Central memory CD4-positive, alpha-beta T cell (primary cell): Measurements from ENCODE around the gene TXNDC17.
"Not testable (repeated sequence)": the region's sequence is repeated elsewhere in the genome, so short reads cannot be mapped to it uniquely, and the experiment has no call there.

Source experiments
- DNase-seq: peaks from one replicate; pipeline ENCODE4 v3.0.0; 2022

Gene TXNDC17

GRCh38 chr17:6663200-6663599 lies 22.3 kb downstream of the TXNDC17 start:
- not testable (repeated sequence) for DNase-seq

GRCh38 chr17:6666077-6666521 lies 25.2 kb downstream of the TXNDC17 start:
- no peak for DNase-seq

- no peak for DNase-seq
Measured at GRCh38 chr17:6666557-6666956, 25.7 kb downstream of the TXNDC17 start.

- no peak for DNase-seq
Measured at GRCh38 chr17:6667516-6667915, 26.7 kb downstream of the TXNDC17 start.

- DNase-seq: no peak
Measured at GRCh38 chr17:6668219-6668618, 27.4 kb downstream of the TXNDC17 start.

- DNase-seq: no peak
Measured at GRCh38 chr17:6668727-6669425, 28.0 kb downstream of the TXNDC17 start.

GRCh38 chr17:6669479-6670212 lies 28.8 kb downstream of the TXNDC17 start:
- no peak for DNase-seq

- DNase-seq: no peak
Measured at GRCh38 chr17:6670571-6670970, 29.7 kb downstream of the TXNDC17 start.

GRCh38 chr17:6670999-6671398 lies 30.1 kb downstream of the TXNDC17 start:
- no peak for DNase-seq

GRCh38 chr17:6671431-6671830 lies 30.6 kb downstream of the TXNDC17 start:
- no peak for DNase-seq

GRCh38 chr17:6674586-6674985 lies 33.7 kb downstream of the TXNDC17 start:
- no peak for DNase-seq

GRCh38 chr17:6675201-6675825 lies 34.5 kb downstream of the TXNDC17 start:
- no peak for DNase-seq

- DNase-seq: no peak
Measured at GRCh38 chr17:6676802-6677157, 35.9 kb downstream of the TXNDC17 start.

- no peak for DNase-seq
Measured at GRCh38 chr17:6677158-6677831, 36.4 kb downstream of the TXNDC17 start.

GRCh38 chr17:6677946-6678345 lies 37.1 kb downstream of the TXNDC17 start:
- no peak for DNase-seq

- no peak for DNase-seq
Measured at GRCh38 chr17:6679241-6679640, 38.4 kb downstream of the TXNDC17 start.

- DNase-seq: no peak
Measured at GRCh38 chr17:6681176-6681575, 40.3 kb downstream of the TXNDC17 start.

GRCh38 chr17:6681671-6682070 lies 40.8 kb downstream of the TXNDC17 start:
- no peak for DNase-seq

- no peak for DNase-seq
Measured at GRCh38 chr17:6682339-6682738, 41.5 kb downstream of the TXNDC17 start.

GRCh38 chr17:6683081-6683684 lies 42.3 kb downstream of the TXNDC17 start:
- DNase-seq: no peak

- no peak for DNase-seq
Measured at GRCh38 chr17:6683730-6684459, 43.0 kb downstream of the TXNDC17 start.

- no peak for DNase-seq
Measured at GRCh38 chr17:6684460-6684783, 43.6 kb downstream of the TXNDC17 start.
